HFFc6 (cell line): ENCODE data around the gene LTC4S. TPM values are rescaled to one million over a fixed set of nuclear protein-coding genes. Genes with fewer than 3 reads are reported as not detected.

Experiments
- DNase-seq: peaks from one replicate; pipeline ENCODE4 v3.0.0-alpha.2; 2018
- H3K27ac Mint-ChIP-seq: 2 replicates; pipeline ENCODE4 v1.8.0; 2020; ENCODE audit warnings: mild to moderate bottlenecking, mixed read lengths
- H3K27me3 Mint-ChIP-seq: 2 replicates; pipeline ENCODE4 v1.8.0; 2021; ENCODE audit warnings: mild to moderate bottlenecking, moderate library complexity, mixed read lengths; ENCODE audit not compliant: insufficient read depth
- H3K36me3 Mint-ChIP-seq: 2 replicates; pipeline ENCODE4 v1.8.0; 2021; ENCODE audit warnings: low read depth, mixed read lengths
- H3K4me1 Mint-ChIP-seq: 2 replicates; pipeline ENCODE4 v1.8.0; 2020; ENCODE audit warnings: low read depth, mixed read lengths
- H3K4me3 Mint-ChIP-seq: 2 replicates; pipeline ENCODE4 v1.8.0; 2020; ENCODE audit warnings: mild to moderate bottlenecking, moderate library complexity, mixed read lengths
- H3K9me3 Mint-ChIP-seq: 2 replicates; pipeline ENCODE4 v1.8.0; 2020; ENCODE audit warnings: mild to moderate bottlenecking, mixed read lengths
- CTCF ChIP-seq: fragments of 200-600 bp; sonication (generic); IDR thresholded peaks from 2 replicates; pipeline ENCODE4 v1.5.0; 2021; ENCODE audit warnings: antibody characterized with exemption, mild to moderate bottlenecking
- total RNA-seq, 6 experiments: library from RNA; stranded (reverse); fragmentation: NEBNext Ultra II Directional; extraction: Animal tissue kit (Norgen Biotek cat#: 25700); gene quantifications; 2 replicates in 1 of 6; 3 replicates in 5 of 6; pipeline ENCODE4 v1.2.3, GENCODE V29; 2021

The LTC4S gene
- total RNA-seq, 6 experiments from 2014 or later, result not detected

GRCh38 chr5:179800696-179801201 is 7.0 kb downstream of the LTC4S start:
- Mint-ChIP-seq H3K4me1 (peaks cover 29% of the 10 kb centered on the region), H3K9me3 (no peaks in the 10 kb centered on the region), H3K27ac (no peak overlapping the region), H3K27me3 (peaks cover 1% of the 10 kb centered on the region; the same call in 1 of the 2 replicates), H3K4me3 (no peak overlapping the region), H3K36me3 (peaks cover 10% of the 10 kb centered on the region; the same call in 1 of the 2 replicates)
- TF ChIP-seq CTCF, result no peak
- no peak for DNase-seq

- H3K36me3 Mint-ChIP-seq, result peaks cover 10% of the 10 kb centered on the region; the same call in 1 of the 2 replicates
- no peak for DNase-seq
- no peaks in the 10 kb centered on the region; the same call in 1 of the 2 replicates for H3K27me3 Mint-ChIP-seq
- no peaks in the 10 kb centered on the region for H3K9me3 Mint-ChIP-seq
- no peak overlapping the region for H3K27ac Mint-ChIP-seq
- H3K4me1 Mint-ChIP-seq, result peaks cover 29% of the 10 kb centered on the region
- H3K4me3 Mint-ChIP-seq, result no peak overlapping the region
- peak; percentile 64; the same call in 1 of the 2 replicates for TF ChIP-seq CTCF
These were observed 7.8 kb downstream of the LTC4S start for GRCh38 chr5:179801304-179802206.

GRCh38 chr5:179802207-179802883 is 8.6 kb downstream of the LTC4S start:
- H3K4me3 Mint-ChIP-seq, result no peak overlapping the region
- no peaks in the 10 kb centered on the region for H3K9me3 Mint-ChIP-seq
- peaks cover 22% of the 10 kb centered on the region for H3K4me1 Mint-ChIP-seq

DNA sequence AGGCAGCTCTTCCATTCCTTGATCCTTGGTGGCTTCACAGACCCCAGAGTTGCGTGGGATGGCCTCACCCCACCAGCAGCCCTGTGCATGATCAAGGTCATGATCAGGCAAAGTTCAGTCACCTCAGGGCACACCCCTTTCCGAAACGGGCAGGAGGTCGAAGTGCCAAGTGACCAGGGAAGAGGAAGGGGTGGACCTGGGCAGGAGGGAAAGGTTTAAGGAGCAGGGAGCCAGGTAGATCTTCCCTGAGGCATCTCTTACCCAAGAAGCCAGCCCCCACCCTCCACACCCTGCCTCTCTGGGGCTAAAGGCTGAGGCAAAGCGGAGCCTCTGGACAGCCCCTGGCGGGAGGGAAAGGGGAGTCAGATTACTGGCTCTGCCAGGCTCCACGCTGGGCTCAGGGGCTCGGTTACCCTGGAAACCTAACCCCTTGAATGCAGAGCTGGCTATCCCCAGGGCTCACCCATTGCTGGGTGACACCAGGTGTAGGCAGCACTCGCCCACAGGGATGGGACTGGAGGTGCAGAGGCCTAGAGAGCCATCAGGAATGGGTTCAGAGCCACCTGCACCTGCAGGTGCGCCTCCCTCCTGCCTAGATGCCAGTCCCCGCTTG is 9.3 kb downstream of the LTC4S start:
- no peaks in the 10 kb centered on the region; the same call in 1 of the 2 replicates for H3K27me3 Mint-ChIP-seq
- DNase-seq, result no peak
- no peaks in the 10 kb centered on the region for H3K9me3 Mint-ChIP-seq
- no peak overlapping the region for H3K4me3 Mint-ChIP-seq
- peaks cover 10% of the 10 kb centered on the region; the same call in 1 of the 2 replicates for H3K36me3 Mint-ChIP-seq
- H3K27ac Mint-ChIP-seq, result peak overlapping the region; percentile 13; the same call in 1 of the 2 replicates
- peaks cover 22% of the 10 kb centered on the region for H3K4me1 Mint-ChIP-seq
- no peak for TF ChIP-seq CTCF

More at GRCh38 chr5:179802207-179802883, 8.6 kb downstream of the LTC4S start:
- no peaks in the 10 kb centered on the region; the same call in 1 of the 2 replicates for H3K27me3 Mint-ChIP-seq
- peaks cover 10% of the 10 kb centered on the region; the same call in 1 of the 2 replicates for H3K36me3 Mint-ChIP-seq
- no peak for TF ChIP-seq CTCF
- DNase-seq, result no peak
- H3K27ac Mint-ChIP-seq, result peak overlapping the region; percentile 13; the same call in 1 of the 2 replicates
